ENCODE results near the gene SAE1. TPM values are rescaled to one million over a fixed set of nuclear protein-coding genes. Genes with fewer than 3 reads are reported as not detected.

SAE1 gene
- total RNA-seq, 1 experiment from 2014 or later = 251 TPM

- intact Hi-C loops (cut with micrococcal nuclease; ENCODE audit: unreplicated experiment) = no loop called here
- H3K9me3 Mint-ChIP-seq (ENCODE audit: unreplicated experiment) = no peaks in the 10 kb centered on the region
- H3K36me3 Mint-ChIP-seq (ENCODE audit: insufficient read depth, unreplicated experiment) = peaks cover 36% of the 10 kb centered on the region
- H3K27ac Mint-ChIP-seq (ENCODE audit: unreplicated experiment) = no peak overlapping the region
- no peaks in the 10 kb centered on the region for H3K27me3 Mint-ChIP-seq (ENCODE audit: insufficient read depth, unreplicated experiment)
- no peak overlapping the region for H3K4me3 Mint-ChIP-seq (ENCODE audit: unreplicated experiment)
- ChIA-PET CTCF (no interaction called here), POLR2A (no interaction called here)
- no peak overlapping the region for H3K4me3 ChIP-seq (ENCODE audit: low read depth, low read length)
- TF ChIP-seq CTCF (IDR thresholded peaks at IDR 0.05; ENCODE audit: insufficient read depth in 1 of 2, low read depth in 1 of 2, low read length in 1 of 2, severe bottlenecking in 1 of 2, unreplicated experiment in 1 of 2) = no peak
- no peaks in the 10 kb centered on the region for H3K9me3 ChIP-seq
- peaks cover 10% of the 10 kb centered on the region for H3K4me1 ChIP-seq
- H3K27me3 ChIP-seq (replicated peaks; ENCODE audit: control insufficient read depth, insufficient read depth, low read length) = no peaks in the 10 kb centered on the region
- H3K4me1 Mint-ChIP-seq (ENCODE audit: low read depth, unreplicated experiment) = peaks cover 6% of the 10 kb centered on the region
- no TSS peak for BruUV-seq (replicated peaks)
- no peak for DNase-seq
- peaks cover 2% of the 10 kb centered on the region; the same call in 1 of the 2 replicates for H3K36me3 ChIP-seq (ENCODE audit: control insufficient read depth, insufficient read depth, low read length)
Observed at GRCh38 chr19:47221890-47222289, 91.3 kb downstream of the SAE1 start.

GRCh38 chr19:47225746-47226425 is 95.3 kb downstream of the SAE1 start:
- no TSS peak for BruUV-seq (replicated peaks)

More at GRCh38 chr19:47225746-47226425, 95.3 kb downstream of the SAE1 start:
- H3K9me3 ChIP-seq = no peaks in the 10 kb centered on the region
- no peaks in the 10 kb centered on the region for H3K9me3 Mint-ChIP-seq (ENCODE audit: unreplicated experiment)
- H3K27ac Mint-ChIP-seq (ENCODE audit: unreplicated experiment) = peak overlapping the region; percentile 81
- ChIA-PET POLR2A (interaction anchor here (0.5 to 3.9 kb wide), 14 partner anchors 11 to 1455 kb away, joined by 3 to 55 read pairs (median 5); partner anchors contain the start of genes CCDC9, SAE1 and ZC3H4), CTCF (interaction anchor here (0.6 to 4.1 kb wide), 8 partner anchors 9 to 48 kb away, joined by 3 to 64 read pairs (median 6); partner anchors contain the start of gene CCDC9)
- peak; percentile 82 to 94 for DNase-seq
- intact Hi-C loops (cut with micrococcal nuclease; ENCODE audit: unreplicated experiment) = no loop called here
- H3K4me3 ChIP-seq (ENCODE audit: low read depth, low read length) = peak overlapping the region; percentile 61
- H3K4me3 Mint-ChIP-seq (ENCODE audit: unreplicated experiment) = no peak overlapping the region
- H3K4me1 ChIP-seq = peaks cover 32% of the 10 kb centered on the region
- H3K4me1 Mint-ChIP-seq (ENCODE audit: low read depth, unreplicated experiment) = peaks cover 6% of the 10 kb centered on the region
- no peaks in the 10 kb centered on the region for H3K27me3 ChIP-seq (replicated peaks; ENCODE audit: control insufficient read depth, insufficient read depth, low read length)
- no peaks in the 10 kb centered on the region for H3K27me3 Mint-ChIP-seq (ENCODE audit: insufficient read depth, unreplicated experiment)
- H3K36me3 ChIP-seq (ENCODE audit: control insufficient read depth, insufficient read depth, low read length) = 0 out of 2 replicates have a peak, but pooled peaks cover 2% of the 10 kb centered on the region
- peak in 1 of 2 experiments; percentile 47 for TF ChIP-seq CTCF (IDR thresholded peaks at IDR 0.05; ENCODE audit: insufficient read depth in 1 of 2, low read depth in 1 of 2, low read length in 1 of 2, severe bottlenecking in 1 of 2, unreplicated experiment in 1 of 2)
- peaks cover 38% of the 10 kb centered on the region for H3K36me3 Mint-ChIP-seq (ENCODE audit: insufficient read depth, unreplicated experiment)

Measured in Caco-2 (cell line).